ENCODE measurements around the gene GALNT1. TPM values are rescaled to one million over a fixed set of nuclear protein-coding genes. Genes with fewer than 3 reads are reported as not detected.

GALNT1 gene
- total and polyA plus RNA-seq, 10 of the 15 experiments (the other 5 are each of a cell fraction or from before 2014, with no cell fraction given), result 8.0 to 53.7 (median 29.9) TPM

- Histone ChIP-seq H4K20me1 (ENCODE audit: control insufficient read depth, insufficient read depth) (no peaks in the 10 kb centered on the region), H3K9ac (ENCODE audit: control insufficient read depth, insufficient read depth, low read length) (no peak overlapping the region), H2AFZ (ENCODE audit: control insufficient read depth, low read depth, low read length) (peak overlapping the region; percentile 71), H3K4me3 (no peak overlapping the region), H3K9me3 (replicated peaks; ENCODE audit: control insufficient read depth, insufficient read depth, low read length) (no peaks in the 10 kb centered on the region), H3K4me2 (ENCODE audit: control insufficient read depth, insufficient read depth) (peak overlapping the region; percentile 56), H3K4me1 (ENCODE audit: control insufficient read depth, insufficient read depth, low read length) (peaks cover 5% of the 10 kb centered on the region; the same call in 1 of the 2 replicates), H3K27me3 (replicated peaks in 1 of 2; ENCODE audit: control insufficient read depth in 2 of 2, insufficient read depth in 2 of 2, low read length in 1 of 2) (no peaks in the 10 kb centered on the region), H3K36me3 (ENCODE audit: control insufficient read depth in 2 of 2, insufficient read depth in 2 of 2, low read length in 1 of 2) (no peaks in the 10 kb centered on the region), H3K27ac (ENCODE audit: control insufficient read depth, insufficient read depth) (peak overlapping the region; percentile 2; the same call in 1 of the 2 replicates), H3K79me2 (ENCODE audit: control insufficient read depth, insufficient read depth, low read length) (no peaks in the 10 kb centered on the region)
- POLR2A ChIA-PET, result interaction anchor here (0.8 to 0.9 kb wide), 2 partner anchors 10 to 105 kb away, joined by 3 to 5 read pairs; no protein-coding TSS in a partner anchor
- intact Hi-C loops (cut with micrococcal nuclease; ENCODE audit: unreplicated experiment), result no loop called here
- SMC1A ChIA-PET (ENCODE audit: uncharacterized antibody, unreplicated experiment), result interaction anchor here (0.6 to 1.7 kb wide), 13 partner anchors 8 to 786 kb away, joined by 3 to 10 read pairs (median 3); partner anchors contain the start of gene INO80C
- DNase-seq (ENCODE audit: low read depth, low spot score) (no peak), ATAC-seq (peak; percentile 91), FAIRE-seq (peak; percentile 73)
- no TSS peak for BruUV-seq (replicated peaks)
- WGBS (ENCODE audit: insufficient coverage, insufficient replicate concordance, low lambda C conversion rate, missing lambda C conversion rate), result 2% methylated on average over 3 of the region's 3 CpGs
- CTCF ChIA-PET, result interaction anchor here (0.8 to 1.2 kb wide), 4 partner anchors 39 to 156 kb away, joined by 3 to 5 read pairs (median 4); no protein-coding TSS in a partner anchor
- RAD21 ChIA-PET (ENCODE audit: unreplicated experiment), result interaction anchor here (0.6 to 2.2 kb wide), 7 partner anchors 9 to 137 kb away, joined by 3 to 6 read pairs (median 3); partner anchors contain the start of gene INO80C
- in situ Hi-C loops (cut with MboI), result no loop called here
- TF ChIP-seq JUNB (IDR thresholded peaks at IDR 0.05) (peak; percentile 73), RUNX3 (IDR thresholded peaks at IDR 0.05; ENCODE audit: low read length) (peak; percentile 67), NFIC (IDR thresholded peaks at IDR 0.05; ENCODE audit: low read depth, low read length) (0 out of 2 replicates have a peak, but pooled peaks have one; percentile 62), MEF2A (IDR thresholded peaks at IDR 0.05; ENCODE audit: insufficient read depth, low read depth, low read length) (0 out of 2 replicates have a peak, but pooled peaks have one; percentile 15), IKZF2 (IDR thresholded peaks at IDR 0.05) (peak; percentile 47 to 60; a peak in 3 of 4 replicates), SKIL (IDR thresholded peaks at IDR 0.05; ENCODE audit: low read depth, poor library complexity, severe bottlenecking) (peak; percentile 46), ATF2 (IDR thresholded peaks at IDR 0.05; ENCODE audit: low read length) (peak; percentile 60), RELB (IDR thresholded peaks at IDR 0.05; ENCODE audit: low read depth) (peak; percentile 43; the same call in 1 of the 2 replicates), ZNF217 (IDR thresholded peaks at IDR 0.05) (0 out of 2 replicates have a peak, but pooled peaks have one; percentile 15), ZNF622 (IDR thresholded peaks at IDR 0.05) (no peak), BMI1 (IDR thresholded peaks at IDR 0.05; ENCODE audit: borderline replicate concordance) (peak; percentile 35; the same call in 1 of the 2 replicates), DPF2 (IDR thresholded peaks at IDR 0.05) (peak; percentile 62; the same call in 1 of the 2 replicates), MLLT1 (IDR thresholded peaks at IDR 0.05) (0 out of 2 replicates have a peak, but pooled peaks have one; percentile 44)
- TF ChIP-seq, protein P1, sequence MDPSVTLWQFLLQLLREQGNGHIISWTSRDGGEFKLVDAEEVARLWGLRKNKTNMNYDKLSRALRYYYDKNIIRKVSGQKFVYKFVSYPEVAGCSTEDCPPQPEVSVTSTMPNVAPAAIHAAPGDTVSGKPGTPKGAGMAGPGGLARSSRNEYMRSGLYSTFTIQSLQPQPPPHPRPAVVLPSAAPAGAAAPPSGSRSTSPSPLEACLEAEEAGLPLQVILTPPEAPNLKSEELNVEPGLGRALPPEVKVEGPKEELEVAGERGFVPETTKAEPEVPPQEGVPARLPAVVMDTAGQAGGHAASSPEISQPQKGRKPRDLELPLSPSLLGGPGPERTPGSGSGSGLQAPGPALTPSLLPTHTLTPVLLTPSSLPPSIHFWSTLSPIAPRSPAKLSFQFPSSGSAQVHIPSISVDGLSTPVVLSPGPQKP (IDR thresholded peaks at IDR 0.05; ENCODE audit: low read depth, low read length), result no peak
These were observed 16.6 kb upstream of the GALNT1 start for GRCh38 chr18:35564795-35565453.
